Measurements from ENCODE around the gene PTGDR2.

DNA sequence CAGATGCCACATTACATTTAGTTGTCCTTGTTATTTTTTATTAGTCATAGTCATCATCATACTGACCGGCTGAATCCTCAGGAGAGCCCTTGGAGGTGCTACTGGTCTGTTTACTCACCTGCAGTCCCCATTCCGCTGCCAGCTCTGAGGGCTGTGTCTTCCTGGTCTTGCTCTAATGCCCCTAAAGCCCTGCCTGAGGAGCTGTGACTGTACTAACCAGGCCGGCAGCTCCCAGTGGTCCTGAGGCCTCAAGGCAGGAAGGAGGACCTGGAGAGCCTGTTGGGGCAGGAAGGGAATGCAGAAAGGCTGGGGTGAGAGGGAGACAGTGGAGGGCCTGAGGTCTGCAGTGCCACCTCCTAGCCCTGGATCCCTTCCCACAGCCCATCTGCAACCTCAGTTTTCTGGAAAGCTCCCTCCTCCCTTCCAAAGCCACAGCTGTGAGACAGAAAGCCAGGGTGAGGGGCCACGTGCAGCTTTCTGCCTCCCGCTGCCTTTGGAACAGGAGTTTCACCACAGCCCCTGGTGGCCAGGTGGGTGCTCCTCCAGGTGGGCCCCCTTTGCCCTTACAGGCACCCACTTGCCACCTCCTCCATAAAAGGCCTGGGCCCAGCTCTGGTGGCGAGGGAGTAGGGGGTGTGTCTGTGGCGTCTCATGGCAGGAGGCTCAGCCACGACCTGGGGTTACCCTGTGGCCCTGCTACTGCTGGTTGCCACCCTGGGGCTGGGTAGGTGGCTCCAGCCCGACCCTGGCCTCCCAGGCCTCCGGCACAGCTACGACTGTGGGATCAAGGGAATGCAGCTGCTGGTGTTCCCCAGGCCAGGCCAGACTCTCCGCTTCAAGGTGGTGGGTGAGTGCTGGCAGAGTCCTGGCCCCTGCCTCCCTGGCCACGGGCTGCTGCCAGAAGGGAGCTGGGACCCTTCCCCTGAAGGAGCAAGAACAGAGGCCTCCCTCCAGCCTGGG is 11.4 kb upstream of the PTGDR2 start, which contains the start of gene ZP1:
- TF ChIP-seq, protein P1, sequence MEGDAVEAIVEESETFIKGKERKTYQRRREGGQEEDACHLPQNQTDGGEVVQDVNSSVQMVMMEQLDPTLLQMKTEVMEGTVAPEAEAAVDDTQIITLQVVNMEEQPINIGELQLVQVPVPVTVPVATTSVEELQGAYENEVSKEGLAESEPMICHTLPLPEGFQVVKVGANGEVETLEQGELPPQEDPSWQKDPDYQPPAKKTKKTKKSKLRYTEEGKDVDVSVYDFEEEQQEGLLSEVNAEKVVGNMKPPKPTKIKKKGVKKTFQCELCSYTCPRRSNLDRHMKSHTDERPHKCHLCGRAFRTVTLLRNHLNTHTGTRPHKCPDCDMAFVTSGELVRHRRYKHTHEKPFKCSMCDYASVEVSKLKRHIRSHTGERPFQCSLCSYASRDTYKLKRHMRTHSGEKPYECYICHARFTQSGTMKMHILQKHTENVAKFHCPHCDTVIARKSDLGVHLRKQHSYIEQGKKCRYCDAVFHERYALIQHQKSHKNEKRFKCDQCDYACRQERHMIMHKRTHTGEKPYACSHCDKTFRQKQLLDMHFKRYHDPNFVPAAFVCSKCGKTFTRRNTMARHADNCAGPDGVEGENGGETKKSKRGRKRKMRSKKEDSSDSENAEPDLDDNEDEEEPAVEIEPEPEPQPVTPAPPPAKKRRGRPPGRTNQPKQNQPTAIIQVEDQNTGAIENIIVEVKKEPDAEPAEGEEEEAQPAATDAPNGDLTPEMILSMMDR (IDR thresholded peaks at IDR 0.05; ENCODE audit: low read depth, low read length) = no peak
- no peak for TF ChIP-seq MYC (IDR thresholded peaks at IDR 0.05; ENCODE audit: low read depth, low read length)

All from NB4 (cell line).